Activated CD4-positive, CD25-positive, alpha-beta regulatory T cell treated with anti-CD3 and anti-CD28 coated beads, Interleukin-2, amount 50 U/mL, for 24 hours (primary cell): ENCODE results near the gene SHH.

Source experiments
- ATAC-seq, 2 donors: fragments of 150-1000 bp; cut with Tn5 transposase; one replicate each; pipeline ENCODE4 v1.10.0; 2021; ENCODE audit warnings: mild to moderate bottlenecking in 1 of 2, moderate library complexity in 1 of 2

SHH gene

DNA sequence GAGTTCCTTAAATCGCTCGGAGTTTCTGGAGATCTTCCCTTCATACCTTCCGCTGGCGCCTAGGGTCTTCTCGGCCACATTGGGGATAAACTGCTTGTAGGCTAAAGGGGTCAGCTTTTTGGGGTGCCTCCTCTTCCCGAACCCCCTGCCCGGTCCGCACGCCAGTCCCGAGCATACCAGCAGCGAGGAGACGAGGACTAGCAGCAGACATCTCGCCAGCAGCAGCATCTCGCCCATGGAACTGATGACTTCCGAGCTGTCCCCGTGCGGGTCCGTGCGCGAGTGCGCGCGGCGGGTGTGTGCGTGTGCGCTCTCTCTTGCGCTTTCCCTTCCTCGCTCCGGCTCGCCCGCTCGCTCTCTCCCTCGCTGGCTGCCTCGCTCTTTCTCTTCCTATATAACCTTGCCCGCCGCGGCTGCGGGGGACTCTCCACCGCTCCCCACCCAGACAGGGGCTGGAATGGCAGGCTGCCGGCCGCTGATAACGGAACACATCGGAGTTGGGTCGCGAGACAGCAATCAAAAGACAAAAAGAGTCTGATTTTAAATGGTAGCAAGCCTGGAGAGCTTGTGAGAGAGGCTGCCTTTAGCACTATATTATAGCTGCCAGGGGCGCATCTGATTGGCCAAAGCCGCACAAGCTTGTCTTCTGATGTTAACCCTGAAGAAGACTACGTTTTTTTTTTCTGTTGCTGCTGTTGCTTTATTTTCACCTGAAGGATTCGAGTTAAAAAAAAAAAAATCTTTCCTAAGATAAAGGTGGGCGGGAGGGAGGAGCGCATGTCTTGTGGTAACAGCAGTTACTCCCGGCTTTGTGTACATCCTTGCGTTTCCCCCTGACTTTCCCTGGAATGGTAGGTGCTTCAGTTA lies at the start of gene SHH:
SHH (minus strand) TSS at position 569 of the 867 bp plus-strand sequence; CDS start at position 228, 341 bp downstream.
- no peak for ATAC-seq

DNA sequence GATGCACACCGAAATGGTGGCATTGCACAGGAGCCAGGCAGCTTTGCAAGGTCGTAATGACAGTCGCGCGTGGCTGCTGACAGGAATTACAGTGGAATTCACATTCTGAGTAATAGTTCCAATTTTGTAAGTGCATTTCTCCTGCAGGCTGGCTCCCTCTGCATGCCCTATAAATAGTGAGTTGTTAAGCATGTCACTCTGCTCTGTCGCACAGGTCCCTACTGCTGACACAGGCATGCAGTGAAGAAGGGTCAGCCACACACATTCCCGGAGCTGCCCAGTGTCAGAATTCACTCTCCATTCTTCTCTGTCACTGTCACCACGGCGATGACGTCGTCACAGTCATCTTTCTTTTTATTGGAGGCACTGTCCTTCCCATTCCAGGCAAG lies 49.2 kb upstream of the SHH start:
- no peak for ATAC-seq

DNA sequence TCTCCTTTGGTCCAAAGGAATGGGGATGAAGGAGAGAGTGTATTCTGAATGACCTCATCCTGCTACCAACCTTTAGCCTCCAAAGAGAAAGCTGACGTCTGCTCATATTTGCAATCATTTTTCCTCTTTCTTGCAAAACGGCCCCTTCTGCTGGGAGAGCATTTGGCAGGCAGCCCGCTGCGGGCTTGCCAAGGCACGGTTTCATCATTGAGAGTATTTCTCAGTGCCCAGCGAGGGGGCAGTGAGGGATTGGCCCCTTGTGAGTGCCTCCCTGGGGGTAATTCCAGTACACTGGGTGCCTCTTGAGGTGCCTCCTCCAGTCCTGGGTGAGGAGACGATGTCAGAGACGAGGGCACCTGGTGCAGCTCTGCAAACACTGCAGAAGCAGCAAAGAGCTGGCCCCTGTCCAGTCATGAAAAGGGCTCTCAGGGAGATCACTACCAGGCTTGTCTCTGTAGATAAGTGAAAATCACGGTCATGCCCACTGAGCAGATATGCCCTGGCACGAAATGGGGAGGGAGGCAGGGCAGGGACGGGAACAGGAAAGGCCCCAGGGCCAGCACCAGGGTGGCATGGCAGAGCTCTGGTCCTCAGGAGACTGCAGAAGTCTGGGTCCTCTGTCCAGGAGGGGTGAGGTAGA lies 48.7 kb upstream of the SHH start:
- ATAC-seq, result no peak

DNA sequence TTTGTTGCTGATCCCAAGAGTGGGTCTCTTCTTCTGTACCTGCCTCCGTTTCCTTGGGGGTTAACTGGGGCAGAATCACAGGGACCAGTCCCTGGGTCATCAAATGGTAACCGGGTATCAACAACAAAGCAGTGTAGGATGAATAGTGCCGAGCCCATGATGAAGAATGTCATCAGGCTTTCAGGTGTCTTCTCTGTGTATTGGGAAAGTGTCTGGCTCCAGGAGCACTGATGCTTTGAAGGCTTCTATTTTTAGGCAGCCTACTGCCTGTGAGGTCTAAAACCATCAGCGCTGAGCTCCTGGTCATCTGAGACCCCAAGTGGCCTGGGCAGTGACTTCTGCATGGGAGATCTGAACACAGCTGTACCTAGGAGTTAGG lies 48.2 kb upstream of the SHH start:
- ATAC-seq, result no peak

DNA sequence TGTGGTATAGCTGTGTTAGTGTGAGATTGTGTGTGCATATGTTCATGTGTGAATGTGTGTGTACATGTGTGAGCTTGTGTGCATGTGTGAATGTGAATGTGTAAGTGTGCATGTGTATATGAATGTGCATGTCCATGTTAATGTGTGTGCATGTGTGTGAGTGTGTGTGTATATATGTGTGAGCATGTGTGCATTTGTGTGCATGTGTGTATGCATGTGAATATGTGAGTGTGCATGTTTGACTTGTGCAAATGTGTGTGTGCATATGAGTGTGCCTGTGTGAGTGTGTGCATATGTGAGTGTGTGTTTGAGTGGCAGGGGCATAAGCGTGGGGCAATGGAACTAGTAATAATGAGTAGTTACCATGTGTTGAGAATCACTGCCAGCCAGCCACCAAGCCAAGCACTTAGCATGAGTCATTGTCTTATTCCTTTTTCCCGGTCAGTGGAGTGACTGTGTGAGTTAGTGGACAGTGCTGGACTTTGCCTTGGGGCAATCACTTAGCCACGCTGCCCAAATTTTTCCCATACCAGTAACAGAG lies 46.3 kb upstream of the SHH start:
- ATAC-seq, result no peak

DNA sequence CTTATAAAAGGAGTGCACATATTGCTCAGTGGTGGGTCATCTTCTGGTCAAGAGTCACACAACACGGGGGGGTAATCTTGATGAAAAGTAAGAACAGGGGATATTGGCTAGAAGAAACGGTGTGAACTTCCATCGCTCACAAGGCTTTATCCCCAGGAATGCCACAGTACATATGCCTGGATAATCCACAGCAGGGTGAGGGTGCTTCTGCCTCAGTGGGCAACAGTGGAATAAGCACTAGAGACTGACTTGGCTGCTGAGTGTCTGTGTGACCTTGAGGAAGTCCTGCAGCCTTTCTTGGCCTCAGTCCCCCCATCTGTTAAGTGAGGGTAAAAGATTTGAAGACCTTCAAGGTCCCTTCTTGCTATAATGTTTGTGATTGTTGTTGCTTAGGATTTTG lies 44.9 kb upstream of the SHH start:
- no peak for ATAC-seq

DNA sequence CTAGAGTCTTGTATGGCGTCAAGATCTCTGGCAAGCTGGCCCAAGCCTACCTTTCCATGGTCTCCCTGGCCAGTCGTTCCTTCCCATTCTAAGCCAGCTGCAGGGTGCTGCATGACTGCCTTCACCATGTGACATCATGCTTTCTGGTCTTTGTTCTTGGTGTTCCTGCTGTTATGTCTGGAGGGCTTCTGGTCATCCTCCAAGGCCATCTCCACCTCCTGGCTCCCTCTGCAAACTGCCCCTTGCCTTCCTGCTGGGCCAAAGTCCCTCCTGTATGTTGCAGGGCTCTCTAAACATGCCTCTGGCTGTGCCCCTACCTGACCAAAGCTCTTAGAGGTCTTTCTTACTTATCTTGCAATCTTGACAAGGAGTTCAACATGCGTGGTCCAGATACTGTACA lies 44.4 kb upstream of the SHH start:
- ATAC-seq, result no peak

DNA sequence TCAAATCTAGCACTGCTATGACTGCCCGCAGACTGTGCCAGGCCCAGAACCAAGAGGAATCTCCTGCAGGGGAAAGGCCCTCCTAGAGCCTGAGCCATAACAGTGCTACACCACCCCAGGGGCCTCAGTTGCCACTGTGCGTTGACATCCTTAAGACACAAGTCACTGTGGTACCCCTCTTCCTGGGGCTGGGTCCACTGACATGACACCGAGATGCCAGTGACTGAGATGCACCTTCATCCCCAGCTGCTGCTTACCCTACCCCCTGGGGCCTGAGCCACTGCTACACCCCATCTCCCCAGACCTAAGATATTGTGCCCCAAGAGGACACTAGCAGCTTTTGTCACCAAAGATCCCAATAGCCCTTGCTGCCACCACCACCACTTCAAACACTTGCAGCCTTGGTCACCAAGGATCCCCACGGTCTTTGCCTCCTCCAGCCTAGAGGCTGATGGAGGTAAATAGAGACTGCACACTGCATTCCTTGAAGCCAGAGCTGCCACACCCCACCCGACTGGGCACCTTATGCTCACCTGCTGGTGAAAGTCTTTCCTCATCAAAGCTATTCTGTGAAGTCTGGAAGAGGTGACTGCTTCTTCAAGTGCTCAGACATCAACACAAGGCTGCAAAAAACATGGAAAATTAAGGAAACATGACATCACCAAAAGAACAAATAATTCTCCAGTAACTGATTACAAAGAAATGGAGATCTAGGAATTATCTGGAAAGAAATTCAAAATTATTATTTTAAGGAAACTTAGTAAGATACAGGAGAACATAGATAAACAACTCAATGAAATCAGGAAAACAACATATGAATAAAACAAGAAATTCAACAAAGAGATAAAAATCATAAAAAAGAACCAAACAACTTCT lies 40.4 kb upstream of the SHH start:
- ATAC-seq, result no peak

DNA sequence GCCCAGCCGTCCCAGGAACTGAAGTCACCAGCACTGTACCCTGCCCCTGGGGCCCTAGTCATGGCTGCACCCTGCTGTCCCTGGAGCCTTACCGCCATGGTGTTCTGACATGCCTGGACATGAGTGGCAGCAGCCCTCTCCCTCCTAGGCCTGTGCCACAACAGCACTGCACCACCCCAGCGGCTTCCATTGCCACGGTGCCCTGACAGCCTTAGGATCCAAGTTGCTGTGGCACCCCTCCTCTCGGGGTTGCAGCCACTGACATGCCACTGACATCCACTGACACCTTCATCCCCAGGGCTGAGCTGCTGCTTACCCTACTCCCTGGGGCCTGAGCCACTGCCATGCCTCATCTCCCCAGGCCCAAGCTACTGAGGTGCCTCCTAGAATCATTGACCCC lies 39.6 kb upstream of the SHH start:
- no peak for ATAC-seq

DNA sequence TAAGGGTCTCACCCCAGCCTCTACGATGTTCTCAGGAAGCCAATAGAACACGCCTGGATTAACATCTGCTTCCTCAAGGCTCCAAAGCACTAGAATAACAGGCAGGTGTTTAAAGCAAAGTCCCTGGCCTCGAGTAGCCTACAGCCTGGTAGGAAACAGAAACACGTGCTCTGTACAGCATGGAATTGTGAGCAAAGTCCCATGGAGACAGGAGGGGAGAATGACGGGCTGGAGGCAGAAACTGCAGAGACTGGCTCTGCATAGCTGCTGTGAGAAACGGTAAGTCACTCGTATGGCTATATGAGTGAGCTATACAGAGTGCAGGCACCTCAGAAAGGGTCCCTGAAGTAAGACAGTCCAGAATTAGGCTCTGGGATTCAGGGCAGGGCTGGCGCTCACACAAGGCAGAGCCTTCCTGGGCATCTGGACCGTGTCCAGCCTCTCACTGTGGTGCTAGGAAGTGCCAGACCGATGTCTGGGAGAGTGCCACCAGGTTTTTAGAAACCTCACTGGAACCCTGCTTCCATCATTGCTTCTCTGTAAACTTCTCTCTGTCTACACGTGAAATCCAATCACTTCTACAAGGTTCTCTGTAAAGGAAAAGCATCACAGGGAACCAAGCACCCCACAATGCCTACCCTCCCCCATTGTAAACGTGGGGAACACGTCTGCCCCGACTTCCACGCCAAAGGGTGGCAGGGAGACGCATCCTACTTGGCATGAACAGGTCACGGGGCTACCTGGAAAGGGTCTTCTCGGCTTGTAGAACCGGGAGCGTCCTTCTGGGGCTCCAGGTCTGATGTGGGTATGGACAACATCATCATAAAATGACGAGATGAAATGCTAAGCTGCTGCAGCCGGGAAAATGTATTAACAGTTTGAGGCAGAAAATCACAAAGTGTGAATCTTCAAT lies 38.8 kb upstream of the SHH start:
- ATAC-seq, result no peak

DNA sequence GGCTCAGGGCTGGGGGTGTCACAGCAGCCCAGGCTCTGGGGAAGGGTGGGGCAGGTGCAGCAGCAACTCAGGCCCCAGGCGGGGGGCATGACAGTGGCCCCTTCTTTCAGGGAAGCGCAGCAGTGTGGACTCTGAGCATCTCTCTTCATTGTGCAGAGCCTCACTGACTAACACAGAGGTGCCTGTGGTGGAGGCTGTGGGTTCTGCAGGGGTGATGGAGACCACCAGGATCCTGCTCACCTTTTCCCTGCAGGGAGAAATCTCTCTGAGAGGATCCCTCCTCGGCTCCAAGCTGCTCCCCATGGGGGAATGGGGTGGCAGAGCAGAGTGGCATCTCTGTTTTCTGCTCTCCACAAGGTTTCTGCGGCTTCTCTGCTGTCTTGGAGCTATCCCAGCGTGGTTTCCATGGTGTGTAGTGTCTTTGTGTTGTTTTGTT lies 37.8 kb upstream of the SHH start:
- ATAC-seq, result no peak

DNA sequence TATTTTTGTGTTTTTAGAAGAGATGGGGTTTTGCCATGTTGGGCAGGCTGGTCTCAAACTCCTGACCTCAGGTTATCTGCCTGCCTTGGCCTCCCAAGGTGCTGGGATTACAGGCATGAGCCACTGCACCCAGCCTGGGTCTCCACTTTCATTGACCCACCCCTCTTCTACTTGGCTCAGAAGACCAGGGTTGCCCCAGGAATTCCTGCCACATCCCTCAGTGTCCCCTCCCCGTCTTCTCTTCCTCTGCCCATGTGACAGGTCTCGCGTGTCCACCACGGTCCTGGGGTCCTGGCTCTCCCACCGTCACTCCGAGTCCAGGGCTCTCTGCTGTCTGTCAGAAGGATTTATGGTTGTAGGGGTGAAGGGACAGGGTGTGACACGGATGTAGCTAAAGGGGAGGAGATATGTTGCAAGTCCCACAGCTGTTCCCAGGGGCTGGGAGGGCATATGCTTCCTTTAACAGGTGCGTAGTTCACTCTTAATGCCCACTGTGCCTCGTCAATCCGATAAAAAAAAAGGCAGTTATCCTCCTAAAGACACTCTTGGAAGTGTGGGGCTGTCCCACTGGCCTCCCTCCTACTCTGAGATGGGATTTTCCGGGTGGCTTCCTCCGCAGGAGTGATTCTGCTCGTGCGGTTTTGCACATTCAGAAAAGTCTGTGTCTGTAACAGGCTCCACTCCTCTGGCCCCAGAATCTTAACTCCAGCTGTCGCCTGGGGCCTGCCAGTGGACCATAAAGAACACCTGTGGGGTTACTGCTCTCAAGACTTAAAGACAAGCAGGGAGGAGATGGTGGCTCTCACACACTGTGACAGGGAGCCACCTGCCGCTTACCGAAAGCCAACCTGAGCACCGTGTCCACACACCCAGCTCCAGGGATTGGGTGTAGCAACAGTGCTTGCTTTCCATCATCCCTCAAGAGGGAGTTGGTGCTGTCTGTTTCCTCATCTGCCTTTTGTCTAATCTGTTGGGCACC lies 36.7 kb upstream of the SHH start:
- ATAC-seq, result no peak

DNA sequence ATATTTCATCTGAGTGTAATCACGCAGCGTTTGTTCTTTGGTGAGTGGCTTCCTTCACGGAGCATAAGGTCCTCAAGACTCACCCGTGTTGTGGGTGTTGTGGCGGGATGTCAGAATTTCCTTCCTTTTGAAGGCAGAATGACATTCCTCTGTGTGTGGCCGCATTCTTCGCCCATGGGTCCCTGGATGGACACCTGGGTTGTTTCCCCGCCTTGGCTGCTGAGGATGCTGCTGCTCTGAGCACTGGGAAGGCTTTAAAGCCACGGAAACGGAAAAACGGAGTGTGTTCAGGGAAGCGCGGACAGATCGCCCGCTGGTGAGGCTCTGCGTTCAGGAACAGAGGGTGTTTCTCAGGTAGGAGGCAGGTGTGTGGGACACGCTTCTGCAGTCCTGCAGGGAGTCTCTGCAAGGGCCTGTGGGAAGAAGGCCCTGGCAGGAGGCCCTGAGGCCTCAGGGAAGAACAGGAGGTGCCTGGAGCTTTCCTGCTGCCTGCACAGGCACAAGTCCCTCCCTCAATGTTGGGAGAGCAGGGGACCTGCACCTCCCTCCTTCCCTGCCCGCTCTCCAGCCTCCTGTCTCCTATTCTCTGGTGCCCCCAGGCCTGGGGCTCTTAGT lies 35.7 kb upstream of the SHH start:
- ATAC-seq, result no peak

DNA sequence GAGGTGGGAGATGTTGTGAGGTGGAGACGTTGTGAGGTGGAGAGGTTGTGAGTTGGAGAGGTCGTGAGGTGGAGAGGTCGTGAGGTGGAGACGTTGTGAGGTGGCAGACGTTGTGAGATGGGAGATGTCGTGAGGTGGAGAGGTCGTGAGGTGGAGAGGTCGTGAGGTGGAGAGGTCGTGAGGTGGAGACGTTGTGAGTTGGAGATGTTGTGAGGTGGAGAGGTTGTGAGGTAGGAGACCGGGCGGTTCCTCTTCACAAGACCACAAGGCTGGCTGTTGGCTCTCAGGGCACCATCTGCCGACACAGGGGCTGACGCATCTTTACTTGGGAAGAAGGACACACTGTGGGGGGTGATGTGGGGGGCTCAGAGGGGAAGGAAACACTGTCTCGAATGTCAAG lies 34.7 kb upstream of the SHH start:
- no peak for ATAC-seq

DNA sequence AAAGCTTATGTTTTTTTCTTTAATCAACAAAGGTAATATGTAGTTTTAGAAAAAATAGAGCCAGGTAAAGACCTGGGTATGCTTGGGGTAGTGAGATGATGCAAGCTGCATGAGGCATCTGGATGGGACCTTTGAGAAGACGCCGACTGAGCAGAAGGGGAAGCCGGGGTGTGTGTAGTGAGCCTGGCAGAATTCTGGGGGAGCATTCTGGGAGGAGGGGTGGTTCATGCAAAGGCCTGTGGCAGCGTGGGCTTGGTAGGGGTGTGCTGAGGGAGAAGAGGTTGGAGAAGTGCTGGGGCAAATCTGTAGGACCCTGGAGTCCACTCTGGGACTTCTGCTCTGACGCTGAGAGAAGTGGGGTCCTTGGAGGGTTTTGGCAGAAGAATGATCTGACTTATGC lies 33.9 kb upstream of the SHH start:
- no peak for ATAC-seq

DNA sequence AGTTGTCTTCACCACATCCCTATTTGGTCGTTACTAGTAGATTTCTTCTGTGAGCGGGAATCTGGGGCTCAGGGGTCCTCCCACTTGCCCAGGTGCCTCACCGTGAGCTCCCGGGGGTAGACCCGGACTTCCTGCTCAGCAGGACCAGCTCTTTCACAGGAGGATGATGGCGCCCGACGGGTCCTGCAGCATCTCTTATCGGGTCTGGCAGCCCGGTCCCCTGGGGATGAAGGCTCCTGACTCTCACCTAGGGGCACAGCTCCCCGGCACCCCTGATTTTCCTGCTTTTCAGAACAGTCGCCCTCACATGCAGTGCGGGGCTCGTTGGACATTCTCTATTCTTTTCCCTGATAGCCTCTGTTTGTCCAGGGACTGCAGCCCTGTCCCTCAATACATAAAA lies 33.0 kb upstream of the SHH start:
- no peak for ATAC-seq

DNA sequence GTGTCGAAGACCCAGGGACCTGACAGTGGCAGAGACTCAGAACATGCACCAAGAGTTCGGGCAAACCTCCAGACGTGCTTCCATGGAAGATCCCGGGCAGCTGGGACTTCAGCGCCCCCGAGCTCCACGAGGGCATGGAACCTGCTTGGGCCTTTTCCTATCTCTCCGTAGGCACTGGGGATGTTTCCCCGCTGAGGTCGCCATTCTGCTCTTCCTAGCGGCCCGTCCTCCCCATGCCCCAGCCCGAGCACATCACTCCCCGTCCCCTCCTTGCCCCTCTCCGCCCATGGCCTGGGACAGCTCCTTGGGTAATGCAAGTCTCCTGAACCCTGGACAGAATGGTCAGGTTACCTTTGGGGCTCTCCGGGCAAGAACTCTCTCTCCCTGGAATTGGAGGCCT lies 32.3 kb upstream of the SHH start:
- no peak for ATAC-seq

DNA sequence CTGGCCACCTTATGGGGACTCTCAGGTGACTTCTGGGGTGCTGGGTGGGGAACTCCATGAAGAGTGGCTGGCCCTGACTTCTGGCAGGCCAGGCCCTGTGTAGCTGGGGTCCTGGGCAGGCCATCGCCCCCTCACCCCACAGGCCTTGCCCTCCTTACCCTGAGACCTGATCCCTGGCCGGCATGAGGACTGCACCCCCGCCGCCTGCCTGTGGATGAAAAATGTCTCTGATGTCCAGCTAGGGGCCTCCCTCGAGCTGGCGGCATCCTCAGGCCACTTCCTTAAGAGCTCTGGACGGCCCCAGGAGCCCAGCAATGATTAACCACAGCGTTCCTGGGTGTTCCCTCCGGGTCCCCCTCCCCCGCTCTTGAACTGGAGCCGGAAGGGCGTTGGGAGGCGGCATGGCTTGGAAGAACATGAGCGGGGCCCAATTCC lies 31.8 kb upstream of the SHH start:
- ATAC-seq, result no peak

DNA sequence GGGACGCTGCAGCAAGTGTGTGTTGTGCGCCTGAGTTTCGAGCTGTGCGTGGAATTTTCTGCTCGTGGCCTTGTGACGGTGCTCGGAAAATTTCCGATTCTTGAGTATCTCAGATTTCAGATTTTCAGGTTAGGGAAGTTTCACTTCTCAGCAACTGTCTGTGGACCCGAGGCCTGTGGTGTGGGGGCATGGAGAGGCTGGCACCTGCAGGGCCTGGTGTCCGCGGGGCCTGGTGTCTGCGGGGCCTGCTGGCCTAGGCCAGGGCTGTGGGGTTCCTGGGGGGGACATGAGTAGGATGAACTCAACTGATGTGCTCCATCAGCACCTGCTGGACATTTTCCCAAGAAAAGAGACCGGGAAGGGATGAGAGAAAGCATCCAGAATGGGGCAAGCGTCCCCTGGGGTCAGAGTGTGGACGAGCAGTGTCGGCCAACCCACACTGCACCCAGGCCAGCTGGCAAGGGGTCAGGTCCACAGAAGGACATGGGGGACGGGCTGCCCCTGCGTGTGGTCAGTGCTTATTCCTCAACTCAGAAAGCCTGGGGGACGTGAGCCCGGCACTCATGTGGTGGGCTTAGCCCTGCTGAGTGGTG lies 31.3 kb upstream of the SHH start:
- no peak for ATAC-seq
